ENCODE data around the gene ZFAND6. TPM values are rescaled to one million over a fixed set of nuclear protein-coding genes. Genes with fewer than 3 reads are reported as not detected.
"Not testable (repeated sequence)": the region's sequence is repeated elsewhere in the genome, so short reads cannot be mapped to it uniquely, and the experiment has no call there.

Gene ZFAND6
- total RNA-seq, 1 donor from 2014 or later, result 80.1 TPM

- DNase-seq, result no peak
- peak overlapping the region; percentile 93 for H3K4me3 Mint-ChIP-seq (ENCODE audit: unreplicated experiment)
- H3K27ac Mint-ChIP-seq (ENCODE audit: unreplicated experiment), result no peak overlapping the region
- peaks cover 11% of the 10 kb centered on the region for H3K4me1 Mint-ChIP-seq (ENCODE audit: low read depth, unreplicated experiment)
- no peaks in the 10 kb centered on the region for H3K36me3 Mint-ChIP-seq (ENCODE audit: unreplicated experiment)
- TF ChIP-seq, protein P1, sequence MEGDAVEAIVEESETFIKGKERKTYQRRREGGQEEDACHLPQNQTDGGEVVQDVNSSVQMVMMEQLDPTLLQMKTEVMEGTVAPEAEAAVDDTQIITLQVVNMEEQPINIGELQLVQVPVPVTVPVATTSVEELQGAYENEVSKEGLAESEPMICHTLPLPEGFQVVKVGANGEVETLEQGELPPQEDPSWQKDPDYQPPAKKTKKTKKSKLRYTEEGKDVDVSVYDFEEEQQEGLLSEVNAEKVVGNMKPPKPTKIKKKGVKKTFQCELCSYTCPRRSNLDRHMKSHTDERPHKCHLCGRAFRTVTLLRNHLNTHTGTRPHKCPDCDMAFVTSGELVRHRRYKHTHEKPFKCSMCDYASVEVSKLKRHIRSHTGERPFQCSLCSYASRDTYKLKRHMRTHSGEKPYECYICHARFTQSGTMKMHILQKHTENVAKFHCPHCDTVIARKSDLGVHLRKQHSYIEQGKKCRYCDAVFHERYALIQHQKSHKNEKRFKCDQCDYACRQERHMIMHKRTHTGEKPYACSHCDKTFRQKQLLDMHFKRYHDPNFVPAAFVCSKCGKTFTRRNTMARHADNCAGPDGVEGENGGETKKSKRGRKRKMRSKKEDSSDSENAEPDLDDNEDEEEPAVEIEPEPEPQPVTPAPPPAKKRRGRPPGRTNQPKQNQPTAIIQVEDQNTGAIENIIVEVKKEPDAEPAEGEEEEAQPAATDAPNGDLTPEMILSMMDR (IDR thresholded peaks at IDR 0.05; ENCODE audit: partially characterized antibody, unreplicated experiment), result no peak
- peaks cover 2% of the 10 kb centered on the region for H3K9me3 Mint-ChIP-seq (ENCODE audit: unreplicated experiment)
- peaks cover 4% of the 10 kb centered on the region for H3K27me3 Mint-ChIP-seq (ENCODE audit: unreplicated experiment)
These were observed 94.9 kb downstream of the ZFAND6 start for GRCh38 chr15:80154336-80154735.

DNA sequence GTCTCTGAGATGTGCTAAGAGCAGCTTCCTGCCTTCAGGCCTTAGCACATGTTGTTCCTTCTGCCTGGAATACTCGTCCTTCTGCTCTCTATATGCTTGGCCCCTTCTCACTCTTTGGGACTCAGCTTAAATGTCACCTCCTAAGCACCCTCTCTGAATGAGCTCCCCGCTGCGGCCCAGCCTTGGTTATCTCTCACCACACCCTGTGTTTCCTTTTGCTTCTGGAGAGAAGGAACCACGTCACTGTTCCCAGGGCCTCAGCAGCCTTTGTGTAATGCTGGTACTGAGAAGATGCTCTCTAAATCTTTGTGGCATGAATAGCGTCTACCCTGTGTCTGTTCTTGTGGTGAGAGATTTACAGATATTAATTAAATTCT is 95.5 kb downstream of the ZFAND6 start:
- TF ChIP-seq, protein P1 (IDR thresholded peaks at IDR 0.05; ENCODE audit: partially characterized antibody, unreplicated experiment), result no peak
- Mint-ChIP-seq H3K27ac (ENCODE audit: unreplicated experiment) (peak overlapping the region; percentile 48), H3K9me3 (ENCODE audit: unreplicated experiment) (peaks cover 2% of the 10 kb centered on the region), H3K27me3 (ENCODE audit: unreplicated experiment) (peaks cover 4% of the 10 kb centered on the region), H3K4me3 (ENCODE audit: unreplicated experiment) (no peak overlapping the region), H3K4me1 (ENCODE audit: low read depth, unreplicated experiment) (peaks cover 11% of the 10 kb centered on the region), H3K36me3 (ENCODE audit: unreplicated experiment) (no peaks in the 10 kb centered on the region)
- DNase-seq, result no peak

- H3K27me3 Mint-ChIP-seq (ENCODE audit: unreplicated experiment); H3K9me3 Mint-ChIP-seq (ENCODE audit: unreplicated experiment); DNase-seq; H3K27ac Mint-ChIP-seq (ENCODE audit: unreplicated experiment); H3K36me3 Mint-ChIP-seq (ENCODE audit: unreplicated experiment); H3K4me3 Mint-ChIP-seq (ENCODE audit: unreplicated experiment): not testable (repeated sequence)
- H3K4me1 Mint-ChIP-seq (ENCODE audit: low read depth, unreplicated experiment), result peaks cover 12% of the 10 kb centered on the region
These were observed 96.1 kb downstream of the ZFAND6 start for GRCh38 chr15:80155378-80156175.

- H3K27me3 Mint-ChIP-seq (ENCODE audit: unreplicated experiment), result peaks cover 4% of the 10 kb centered on the region
- H3K9me3 Mint-ChIP-seq (ENCODE audit: unreplicated experiment), result peaks cover 2% of the 10 kb centered on the region
- H3K27ac Mint-ChIP-seq (ENCODE audit: unreplicated experiment), result no peak overlapping the region
- DNase-seq, result no peak
- H3K4me1 Mint-ChIP-seq (ENCODE audit: low read depth, unreplicated experiment), result peaks cover 13% of the 10 kb centered on the region
- H3K36me3 Mint-ChIP-seq (ENCODE audit: unreplicated experiment), result no peaks in the 10 kb centered on the region
- TF ChIP-seq, protein P1 (IDR thresholded peaks at IDR 0.05; ENCODE audit: partially characterized antibody, unreplicated experiment), result no peak
- no peak overlapping the region for H3K4me3 Mint-ChIP-seq (ENCODE audit: unreplicated experiment)
These were observed 96.8 kb downstream of the ZFAND6 start for GRCh38 chr15:80156176-80156720.

- TF ChIP-seq, protein P1 (IDR thresholded peaks at IDR 0.05; ENCODE audit: partially characterized antibody, unreplicated experiment), result no peak
- H3K4me1 Mint-ChIP-seq (ENCODE audit: low read depth, unreplicated experiment), result peaks cover 13% of the 10 kb centered on the region
- H3K36me3 Mint-ChIP-seq (ENCODE audit: unreplicated experiment), result no peaks in the 10 kb centered on the region
- DNase-seq, result no peak
- H3K27me3 Mint-ChIP-seq (ENCODE audit: unreplicated experiment), result peaks cover 4% of the 10 kb centered on the region
- H3K9me3 Mint-ChIP-seq (ENCODE audit: unreplicated experiment), result peaks cover 2% of the 10 kb centered on the region
- H3K27ac Mint-ChIP-seq (ENCODE audit: unreplicated experiment), result no peak overlapping the region
- no peak overlapping the region for H3K4me3 Mint-ChIP-seq (ENCODE audit: unreplicated experiment)
These were observed 97.7 kb downstream of the ZFAND6 start for GRCh38 chr15:80157215-80157614.
